NCI-H345 treated with DMSO at 0.1 percent for 48 hours (cell line): ENCODE measurements around the gene JAG2.

ENCODE experiments used
- DNase-seq: peaks from one replicate; lab custom pipeline; 2025; ENCODE audit not compliant: unreplicated experiment; lab: John Stamatoyannopoulos, UW

JAG2 gene

GRCh38 chr14:105141486-105142281 lies 26.9 kb downstream of the JAG2 start:
- DNase-seq: no peak

- no peak for DNase-seq
These were observed 27.6 kb downstream of the JAG2 start for GRCh38 chr14:105141026-105141425.

- no peak for DNase-seq
These were observed 28.0 kb downstream of the JAG2 start for GRCh38 chr14:105140581-105140980.

- DNase-seq: no peak
These were observed 28.7 kb downstream of the JAG2 start for GRCh38 chr14:105139831-105140239.

- DNase-seq: no peak
These were observed 29.3 kb downstream of the JAG2 start for GRCh38 chr14:105139212-105139825.

GRCh38 chr14:105138551-105139111 lies 29.9 kb downstream of the JAG2 start:
- no peak for DNase-seq

GRCh38 chr14:105138021-105138541 lies 30.5 kb downstream of the JAG2 start:
- no peak for DNase-seq

GRCh38 chr14:105137481-105138020 lies 31.0 kb downstream of the JAG2 start:
- no peak for DNase-seq

GRCh38 chr14:105136401-105137322 lies 31.9 kb downstream of the JAG2 start:
- DNase-seq: no peak

GRCh38 chr14:105135700-105136395 lies 32.7 kb downstream of the JAG2 start:
- DNase-seq: no peak

GRCh38 chr14:105132921-105133654 lies 35.5 kb downstream of the JAG2 start:
- no peak for DNase-seq

GRCh38 chr14:105131241-105131640 lies 37.3 kb downstream of the JAG2 start:
- DNase-seq: no peak

- no peak for DNase-seq
These were observed 40.5 kb downstream of the JAG2 start for GRCh38 chr14:105128059-105128458.

- DNase-seq: no peak
These were observed 41.6 kb downstream of the JAG2 start for GRCh38 chr14:105126981-105127329.

- DNase-seq: no peak
These were observed 42.2 kb downstream of the JAG2 start for GRCh38 chr14:105126126-105126980.

GRCh38 chr14:105124823-105125222 lies 43.8 kb downstream of the JAG2 start:
- no peak for DNase-seq

- DNase-seq: no peak
These were observed 44.4 kb downstream of the JAG2 start for GRCh38 chr14:105123981-105124765.
